Measurements from ENCODE around the gene PNPLA5. TPM values are rescaled to one million over a fixed set of nuclear protein-coding genes. Genes with fewer than 3 reads are reported as not detected.

PNPLA5 gene
- total RNA-seq, 1 donor from 2014 or later, result not detected

- Histone ChIP-seq H3K36me3 (no peaks in the 10 kb centered on the region), H3K4me3 (no peak overlapping the region), H3K9me3 (no peaks in the 10 kb centered on the region), H3K27me3 (no peaks in the 10 kb centered on the region), H3K4me1 (no peaks in the 10 kb centered on the region), H3K27ac (peak overlapping the region; percentile 61)
- TF ChIP-seq POLR2AphosphoS5 (IDR thresholded peaks at IDR 0.05; ENCODE audit: insufficient read depth in 1 of 2, low read depth in 1 of 2) (no peak), CTCF (IDR thresholded peaks at IDR 0.05) (no peak), POLR2A (IDR thresholded peaks at IDR 0.05) (no peak)
- intact Hi-C loops (cut with DNase I), result no loop called here
- no peak for DNase-seq (ENCODE audit: extremely low spot score in 2 of 2)
These were observed 10.3 kb upstream of the PNPLA5 start for GRCh38 chr22:43901976-43902643.

GRCh38 chr22:43900206-43900605 lies 8.4 kb upstream of the PNPLA5 start:
- Histone ChIP-seq H3K36me3 (no peaks in the 10 kb centered on the region), H3K4me3 (no peak overlapping the region), H3K4me1 (no peaks in the 10 kb centered on the region), H3K27me3 (no peaks in the 10 kb centered on the region), H3K27ac (no peak overlapping the region), H3K9me3 (no peaks in the 10 kb centered on the region)
- intact Hi-C loops (cut with DNase I), result no loop called here
- DNase-seq (ENCODE audit: extremely low spot score in 2 of 2), result no peak
- TF ChIP-seq CTCF (IDR thresholded peaks at IDR 0.05), result no peak
- no peak for TF ChIP-seq POLR2AphosphoS5 (IDR thresholded peaks at IDR 0.05; ENCODE audit: insufficient read depth in 1 of 2, low read depth in 1 of 2)
- no peak for TF ChIP-seq POLR2A (IDR thresholded peaks at IDR 0.05)

- intact Hi-C loops (cut with DNase I), result no loop called here
- TF ChIP-seq CTCF (IDR thresholded peaks at IDR 0.05), result no peak
- no peak for TF ChIP-seq POLR2A (IDR thresholded peaks at IDR 0.05)
- no peak for TF ChIP-seq POLR2AphosphoS5 (IDR thresholded peaks at IDR 0.05; ENCODE audit: insufficient read depth in 1 of 2, low read depth in 1 of 2)
- no peaks in the 10 kb centered on the region for H3K9me3 ChIP-seq
- H3K4me1 ChIP-seq, result no peaks in the 10 kb centered on the region
- no peaks in the 10 kb centered on the region for H3K36me3 ChIP-seq
- no peak for DNase-seq (ENCODE audit: extremely low spot score in 2 of 2)
- H3K27me3 ChIP-seq, result no peaks in the 10 kb centered on the region
- H3K27ac ChIP-seq, result no peak overlapping the region
- H3K4me3 ChIP-seq, result no peak overlapping the region
These were observed 6.0 kb upstream of the PNPLA5 start for GRCh38 chr22:43897751-43898261.

GRCh38 chr22:43895986-43896645 lies 4.3 kb upstream of the PNPLA5 start:
- Histone ChIP-seq H3K27me3 (peaks cover 6% of the 10 kb centered on the region), H3K27ac (no peak overlapping the region), H3K9me3 (no peaks in the 10 kb centered on the region), H3K4me1 (peaks cover 9% of the 10 kb centered on the region), H3K4me3 (no peak overlapping the region), H3K36me3 (no peaks in the 10 kb centered on the region)
- intact Hi-C loops (cut with DNase I), result no loop called here
- TF ChIP-seq POLR2AphosphoS5 (IDR thresholded peaks at IDR 0.05; ENCODE audit: insufficient read depth in 1 of 2, low read depth in 1 of 2), result no peak
- TF ChIP-seq POLR2A (IDR thresholded peaks at IDR 0.05), result no peak
- no peak for TF ChIP-seq CTCF (IDR thresholded peaks at IDR 0.05)
- no peak for DNase-seq (ENCODE audit: extremely low spot score in 2 of 2)

- DNase-seq (ENCODE audit: extremely low spot score in 2 of 2), result no peak
- H3K27ac ChIP-seq, result no peak overlapping the region
- no peak overlapping the region for H3K4me3 ChIP-seq
- TF ChIP-seq CTCF (IDR thresholded peaks at IDR 0.05), result no peak
- TF ChIP-seq POLR2AphosphoS5 (IDR thresholded peaks at IDR 0.05; ENCODE audit: insufficient read depth in 1 of 2, low read depth in 1 of 2), result no peak
- TF ChIP-seq POLR2A (IDR thresholded peaks at IDR 0.05), result no peak
- H3K36me3 ChIP-seq, result no peaks in the 10 kb centered on the region
- peaks cover 14% of the 10 kb centered on the region for H3K27me3 ChIP-seq
- no peaks in the 10 kb centered on the region for H3K9me3 ChIP-seq
- H3K4me1 ChIP-seq, result peaks cover 10% of the 10 kb centered on the region
- intact Hi-C loops (cut with DNase I), result no loop called here
These were observed 2.3 kb upstream of the PNPLA5 start for GRCh38 chr22:43894122-43894521.

Data from vagina (tissue), 2 donors.